Neural progenitor cell (in vitro differentiated cells): ENCODE results near the gene CGREF1. TPM values are rescaled to one million over a fixed set of nuclear protein-coding genes. Genes with fewer than 3 reads are reported as not detected.

Experiments
- DNase-seq: peaks from one replicate; pipeline ENCODE4 v3.0.0-alpha.2; 2016; ENCODE audit warnings: low spot score
- H2AFZ ChIP-seq: fragments of 200-600 bp; sonication (generic); replicated peaks from 2 replicates; pipeline ENCODE4 v1.6.1; 2016; ENCODE audit warnings: antibody characterized with exemption
- H3F3A ChIP-seq: fragments of 200-600 bp; sonication (generic); 2 replicates; pipeline ENCODE4 v1.6.1; 2016; ENCODE audit warnings: antibody characterized with exemption, low read depth
- H3K27ac ChIP-seq: fragments of 200-600 bp; sonication (generic); 2 replicates; pipeline ENCODE4 v1.5.1; 2016; ENCODE audit warnings: mild to moderate bottlenecking
- H3K27me3 ChIP-seq: fragments of 200-600 bp; sonication (generic); 2 replicates; pipeline ENCODE4 v1.6.1; 2016; ENCODE audit warnings: mild to moderate bottlenecking, moderate library complexity
- H3K36me3 ChIP-seq: fragments of 200-600 bp; sonication (generic); 2 replicates; pipeline ENCODE4 v1.5.1; 2016
- H3K4me1 ChIP-seq: fragments of 200-600 bp; sonication (generic); 2 replicates; pipeline ENCODE4 v1.6.1; 2016; ENCODE audit warnings: mixed run types
- H3K4me2 ChIP-seq: fragments of 200-600 bp; sonication (generic); 2 replicates; pipeline ENCODE4 v1.6.1; 2016
- H3K4me3 ChIP-seq: fragments of 200-600 bp; sonication (generic); 2 replicates; pipeline ENCODE4 v1.5.1; 2016
- H3K79me2 ChIP-seq: fragments of 200-600 bp; sonication (generic); 2 replicates; pipeline ENCODE4 v1.6.1; 2016; ENCODE audit warnings: low read depth
- H3K9ac ChIP-seq: fragments of 200-600 bp; sonication (generic); 2 replicates; pipeline ENCODE4 v1.6.1; 2016
- H3K9me3 ChIP-seq: fragments of 200-600 bp; sonication (generic); 2 replicates; pipeline ENCODE4 v1.5.1; 2016; ENCODE audit warnings: low read depth
- H4K20me1 ChIP-seq: fragments of 200-600 bp; sonication (generic); 2 replicates; pipeline ENCODE4 v1.6.1; 2016; ENCODE audit warnings: low read depth
- H3K27ac Mint-ChIP-seq: 3 replicates; pipeline ENCODE4 v1.8.0; 2021; ENCODE audit warnings: mixed read lengths
- H3K27me3 Mint-ChIP-seq: 2 replicates; pipeline ENCODE4 v1.8.0; 2022; ENCODE audit warnings: low read depth, mild to moderate bottlenecking, inconsistent platforms, moderate library complexity, mixed read lengths; ENCODE audit not compliant: insufficient read depth
- H3K36me3 Mint-ChIP-seq: 3 replicates; pipeline ENCODE4 v1.8.0; 2021; ENCODE audit warnings: mixed read lengths
- H3K4me1 Mint-ChIP-seq: 3 replicates; pipeline ENCODE4 v1.8.0; 2021; ENCODE audit warnings: mixed read lengths
- H3K4me3 Mint-ChIP-seq: 3 replicates; pipeline ENCODE4 v1.8.0; 2021; ENCODE audit warnings: mild to moderate bottlenecking, moderate library complexity, mixed read lengths
- H3K9me3 Mint-ChIP-seq: 3 replicates; pipeline ENCODE4 v1.8.0; 2020; ENCODE audit warnings: mixed read lengths
- CTCF ChIP-seq: fragments of 200-600 bp; sonication (generic); IDR thresholded peaks from 2 replicates; pipeline ENCODE4 v1.5.1; 2017; ENCODE audit warnings: antibody characterized with exemption, mild to moderate bottlenecking
- EZH2 ChIP-seq: fragments of 200-600 bp; sonication (generic); IDR thresholded peaks from 2 replicates; pipeline ENCODE4 v1.6.1; 2017; ENCODE audit warnings: antibody characterized with exemption, mild to moderate bottlenecking, moderate library complexity
- EZH2phosphoT487 ChIP-seq: fragments of 200-600 bp; sonication (generic); IDR thresholded peaks from 2 replicates; pipeline ENCODE4 v1.6.1; 2017; ENCODE audit warnings: antibody characterized with exemption
- total RNA-seq: library from RNA; depleted of rRNA; stranded (reverse); fragments of >200 nt; gene quantifications from 2 replicates; pipeline ENCODE4 v1.2.3, GENCODE V29; 2015; ENCODE audit warnings: low replicate concordance

The CGREF1 gene
- total RNA-seq, 1 donor from 2014 or later: 3.0 TPM

GRCh38 chr2:27138111-27138510, 19.2 kb upstream of the CGREF1 start:
- peaks cover 6% of the 10 kb centered on the region for H4K20me1 ChIP-seq
- H2AFZ ChIP-seq: no peak overlapping the region
- H3K4me1 ChIP-seq: peaks cover 6% of the 10 kb centered on the region
- Mint-ChIP-seq H3K4me1 (peaks cover 7% of the 10 kb centered on the region), H3K27me3 (peaks cover 5% of the 10 kb centered on the region), H3K4me3 (no peak overlapping the region), H3K36me3 (no peaks in the 10 kb centered on the region), H3K27ac (peak overlapping the region; percentile 65), H3K9me3 (peaks cover 3% of the 10 kb centered on the region)
- H3K4me2 ChIP-seq: no peak overlapping the region
- peaks cover 11% of the 10 kb centered on the region for H3K79me2 ChIP-seq
- TF ChIP-seq EZH2: no peak
- TF ChIP-seq EZH2phosphoT487: no peak
- no peak for TF ChIP-seq CTCF
- H3K27ac ChIP-seq: no peak overlapping the region
- no peak overlapping the region for H3K9ac ChIP-seq
- peaks cover 8% of the 10 kb centered on the region for H3F3A ChIP-seq
- no peak overlapping the region for H3K4me3 ChIP-seq
- H3K36me3 ChIP-seq: no peaks in the 10 kb centered on the region
- H3K27me3 ChIP-seq: peaks cover 7% of the 10 kb centered on the region
- no peak for DNase-seq
- no peaks in the 10 kb centered on the region for H3K9me3 ChIP-seq

- Mint-ChIP-seq H3K4me3 (no peak overlapping the region), H3K27me3 (peaks cover 5% of the 10 kb centered on the region), H3K4me1 (peaks cover 13% of the 10 kb centered on the region), H3K9me3 (no peaks in the 10 kb centered on the region), H3K27ac (no peak overlapping the region), H3K36me3 (peaks cover 3% of the 10 kb centered on the region)
- peaks cover 6% of the 10 kb centered on the region for H3K4me1 ChIP-seq
- H3K9me3 ChIP-seq: no peaks in the 10 kb centered on the region
- peaks cover 17% of the 10 kb centered on the region for H3K79me2 ChIP-seq
- H3K9ac ChIP-seq: no peak overlapping the region
- peaks cover 8% of the 10 kb centered on the region for H3F3A ChIP-seq
- no peak overlapping the region for H3K4me2 ChIP-seq
- no peaks in the 10 kb centered on the region for H3K36me3 ChIP-seq
- TF ChIP-seq EZH2phosphoT487: no peak
- TF ChIP-seq CTCF: no peak
- no peak for TF ChIP-seq EZH2
- H2AFZ ChIP-seq: no peak overlapping the region
- no peak overlapping the region for H3K27ac ChIP-seq
- no peak overlapping the region for H3K4me3 ChIP-seq
- no peak for DNase-seq
- peaks cover 13% of the 10 kb centered on the region for H4K20me1 ChIP-seq
- peaks cover under 1% of the 10 kb centered on the region for H3K27me3 ChIP-seq
Observed at GRCh38 chr2:27137322-27137935, 18.5 kb upstream of the CGREF1 start.

- Histone ChIP-seq H3K9ac (no peak overlapping the region), H3K9me3 (no peaks in the 10 kb centered on the region), H3K27me3 (no peaks in the 10 kb centered on the region), H3K27ac (no peak overlapping the region), H4K20me1 (peaks cover 15% of the 10 kb centered on the region), H2AFZ (no peak overlapping the region), H3K4me3 (no peak overlapping the region), H3F3A (peaks cover 8% of the 10 kb centered on the region), H3K36me3 (no peaks in the 10 kb centered on the region), H3K4me2 (no peak overlapping the region), H3K79me2 (peaks cover 17% of the 10 kb centered on the region), H3K4me1 (peaks cover 6% of the 10 kb centered on the region)
- Mint-ChIP-seq H3K27me3 (peaks cover 5% of the 10 kb centered on the region), H3K9me3 (no peaks in the 10 kb centered on the region), H3K4me1 (peaks cover 13% of the 10 kb centered on the region), H3K4me3 (no peak overlapping the region), H3K27ac (no peak overlapping the region), H3K36me3 (peaks cover 3% of the 10 kb centered on the region)
- no peak for DNase-seq
- TF ChIP-seq EZH2phosphoT487 (no peak), EZH2 (no peak), CTCF (no peak)
Observed at GRCh38 chr2:27136751-27137150, 17.8 kb upstream of the CGREF1 start.
